GM18870 (cell line): ENCODE measurements around the gene NSD2.

Experiments used
- ATAC-seq: cut with Tn5 transposase; IDR thresholded peaks from one replicate; pipeline ENCODE4 v1.9.1; 2021; ENCODE audit warnings: moderate library complexity; ENCODE audit not compliant: unreplicated experiment

Gene NSD2

GRCh38 chr4:1862961-1863296 lies 8.3 kb upstream of the NSD2 start:
- no peak for ATAC-seq

GRCh38 chr4:1863297-1864033 lies 7.7 kb upstream of the NSD2 start:
- no peak for ATAC-seq

DNA sequence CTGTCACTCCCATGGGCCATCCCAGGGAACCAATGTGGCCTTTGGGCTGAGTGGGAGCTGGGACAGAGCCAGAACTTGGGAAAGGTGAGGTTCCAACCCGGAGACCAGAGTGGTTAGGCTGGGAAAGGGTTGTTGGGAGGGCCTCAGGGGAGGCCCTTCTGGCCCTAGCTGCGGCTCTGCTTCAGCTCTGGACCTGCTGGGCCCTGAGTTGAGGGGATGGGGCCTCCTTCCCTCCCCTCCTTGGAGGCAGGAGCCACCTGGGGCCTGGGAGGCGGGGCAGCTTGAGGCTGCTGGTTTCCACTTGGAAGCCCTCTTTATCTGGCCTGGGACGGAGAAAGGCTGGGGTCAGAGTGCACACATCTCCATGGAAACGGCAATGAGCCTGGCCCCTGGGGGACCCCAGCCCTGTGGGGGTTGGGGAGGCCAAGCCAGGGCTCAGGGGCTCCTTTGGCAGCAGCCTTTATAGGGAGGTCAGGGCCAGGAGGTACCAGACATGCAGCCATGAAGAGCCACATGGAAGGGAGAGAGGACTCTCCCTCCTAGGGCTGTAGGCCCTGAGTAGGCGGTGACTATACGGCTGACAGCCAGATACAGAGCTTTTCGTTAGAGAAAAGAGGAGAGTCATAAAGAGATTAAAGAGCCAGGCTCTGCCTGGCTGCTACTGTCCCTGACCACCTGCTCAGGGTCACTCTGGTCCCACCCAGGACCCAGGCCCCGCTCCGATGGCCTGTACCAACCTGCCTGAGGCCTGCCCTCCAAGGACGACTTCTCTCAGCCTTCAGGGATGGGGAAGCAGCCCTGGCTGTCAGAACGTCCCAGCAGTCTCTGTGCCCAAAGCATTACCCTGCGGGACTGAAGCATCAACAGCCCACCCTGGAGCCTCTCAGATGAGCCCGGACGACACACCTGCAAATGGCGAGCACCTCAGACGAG lies 6.9 kb upstream of the NSD2 start:
- ATAC-seq = no peak

DNA sequence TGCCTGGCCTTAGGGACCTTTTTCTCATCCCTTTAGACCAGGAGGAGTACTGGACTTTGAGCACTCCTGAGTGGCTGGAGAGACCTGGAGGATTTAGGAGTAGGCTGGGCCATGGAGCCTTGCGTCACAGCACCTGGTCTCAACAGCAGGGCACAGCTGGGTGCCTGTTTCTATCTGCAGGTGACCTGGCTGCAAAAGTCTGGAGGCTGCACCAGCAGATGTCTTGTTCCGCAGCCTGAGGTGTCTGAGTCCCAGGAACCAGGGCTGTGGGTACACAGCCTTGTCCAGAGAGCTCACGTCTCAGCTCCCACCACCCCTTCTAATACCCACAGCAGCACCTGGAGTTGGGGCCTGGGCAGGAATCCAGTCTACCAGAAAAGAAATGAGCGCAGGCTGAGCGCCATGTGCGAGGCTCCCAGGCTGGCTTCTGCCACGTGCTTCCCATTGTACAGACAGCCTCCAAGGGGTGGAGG lies 5.0 kb upstream of the NSD2 start:
- no peak for ATAC-seq

DNA sequence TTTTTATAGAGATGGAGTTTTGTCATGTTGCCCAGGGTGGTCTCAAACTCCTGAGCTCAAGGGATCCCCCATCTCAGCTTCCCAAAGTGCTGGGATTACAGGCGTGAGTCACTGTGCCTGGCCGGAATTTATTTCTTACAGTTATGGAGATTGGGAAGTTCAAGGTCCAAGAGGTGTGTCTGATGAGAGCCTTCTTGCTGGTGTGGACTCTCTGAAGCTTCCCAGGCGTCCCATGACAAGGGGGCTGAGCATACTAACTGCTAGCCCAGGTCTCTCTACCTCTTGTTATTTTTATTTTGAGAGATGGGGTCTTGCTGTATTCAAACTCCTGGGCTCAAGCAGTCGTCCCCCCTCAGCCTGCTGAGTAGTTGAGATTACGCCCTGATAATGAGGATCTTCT lies 2.9 kb upstream of the NSD2 start:
- no peak for ATAC-seq

DNA sequence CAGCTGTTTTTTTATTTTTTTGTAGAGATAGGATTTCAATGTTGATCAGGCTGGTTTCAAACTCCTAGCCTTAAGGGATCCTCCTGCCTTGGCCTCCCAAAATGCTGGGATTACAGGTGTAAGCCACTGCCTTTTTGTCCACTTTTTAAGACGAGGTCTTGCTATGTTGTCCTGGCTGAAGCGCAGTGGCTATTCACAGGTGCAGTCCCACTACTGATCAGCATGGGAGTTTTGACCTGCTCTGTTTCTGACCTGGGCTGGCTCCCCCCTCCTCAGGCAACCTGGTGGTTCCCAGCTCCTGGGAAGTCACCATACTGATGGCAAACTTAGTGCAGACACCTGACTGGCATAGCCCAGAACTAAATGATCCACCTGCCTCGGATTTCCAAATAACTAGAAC lies 2.3 kb upstream of the NSD2 start:
- no peak for ATAC-seq

DNA sequence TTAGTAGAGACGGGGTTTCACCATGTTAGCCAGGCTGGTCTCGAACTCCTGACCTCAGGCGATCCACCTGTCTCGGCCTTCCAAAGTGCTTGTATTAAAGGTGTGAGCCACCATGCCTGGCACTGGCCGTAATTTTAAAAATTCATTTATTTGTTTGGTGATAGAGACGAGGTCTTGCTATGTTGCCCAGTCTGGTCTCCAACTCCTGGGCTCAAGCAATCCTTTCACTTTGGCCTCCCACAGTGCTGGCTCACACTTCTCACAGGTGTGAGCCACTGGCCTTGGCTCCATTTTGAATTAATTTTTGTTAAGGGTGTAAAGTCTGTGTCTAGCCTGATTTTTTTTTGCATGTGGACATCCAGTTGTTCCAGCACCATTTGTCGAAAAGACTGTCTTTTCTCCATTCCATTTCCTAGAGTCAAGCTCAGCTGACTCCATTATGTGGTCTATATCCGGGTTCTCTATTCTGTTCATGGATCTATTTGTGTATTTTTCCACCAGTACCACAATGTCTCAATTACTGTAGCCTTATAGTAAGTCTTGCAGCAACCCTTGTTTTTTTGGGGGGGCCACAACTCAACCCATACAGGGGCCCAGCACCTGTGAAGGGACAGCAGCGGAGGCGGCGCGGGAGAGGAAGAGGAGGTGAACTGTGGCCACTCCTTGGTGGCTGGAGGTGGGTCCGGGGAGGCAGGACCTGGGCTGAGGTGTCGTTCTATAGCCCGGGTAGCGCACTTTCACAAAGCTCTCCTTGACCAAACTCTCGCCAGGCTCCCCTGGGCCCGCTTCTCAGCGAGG lies 1.5 kb upstream of the NSD2 start:
- ATAC-seq = peak; percentile 18

GRCh38 chr4:1870328-1870577 lies 940 bp upstream of the NSD2 start:
- ATAC-seq = peak; percentile 44

DNA sequence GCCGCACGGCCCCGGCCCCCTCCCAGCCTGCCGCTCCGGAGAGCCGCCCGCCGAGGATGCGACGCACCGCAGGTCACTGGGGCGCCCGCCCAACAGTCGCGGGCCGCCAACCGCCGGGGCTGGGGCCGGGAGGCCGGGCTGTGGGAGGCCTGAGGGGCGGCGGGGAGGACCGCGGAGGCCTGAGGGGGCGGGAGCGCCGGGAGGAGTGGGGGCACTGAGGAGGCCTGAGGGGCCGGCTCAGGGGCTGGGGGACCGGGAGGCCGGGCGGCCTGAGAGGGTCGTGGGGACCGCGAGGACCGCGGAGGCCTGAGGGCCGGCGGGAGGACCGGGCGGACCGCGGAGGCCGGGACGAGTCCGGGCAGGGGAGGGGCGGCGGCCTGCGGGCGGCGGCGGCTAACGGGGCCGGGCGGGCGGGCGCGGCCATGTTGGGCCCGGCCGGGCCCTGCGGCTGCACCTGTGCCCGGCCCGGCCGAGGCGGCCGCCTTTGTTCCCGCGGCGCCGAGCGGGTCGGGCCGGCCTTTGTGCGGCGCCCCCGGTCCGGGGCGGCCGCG lies 353 bp downstream of the NSD2 start:
- ATAC-seq = no peak

- no peak for ATAC-seq
Measured at GRCh38 chr4:1872870-1873269, 1.7 kb downstream of the NSD2 start.

DNA sequence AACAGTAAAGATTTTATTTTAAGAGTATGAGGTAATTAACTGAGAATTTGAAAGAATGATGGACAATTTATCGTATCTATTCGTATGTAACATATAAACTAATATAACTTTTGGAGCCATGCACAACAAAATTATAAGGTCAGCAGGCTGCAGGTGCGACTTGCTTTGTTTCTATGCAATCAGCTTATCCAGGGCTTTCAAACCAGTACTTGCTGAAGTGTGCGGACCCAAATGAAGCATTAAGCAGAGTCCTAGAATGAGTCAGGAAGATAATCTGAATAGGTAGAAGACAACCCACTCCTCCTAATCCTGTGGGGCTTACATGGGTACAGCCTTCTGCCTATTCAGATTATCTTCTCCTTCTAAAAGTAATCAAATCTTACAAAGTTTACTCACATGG lies 2.1 kb downstream of the NSD2 start:
- no peak for ATAC-seq

- ATAC-seq = no peak
Measured at GRCh38 chr4:1873776-1874175, 2.6 kb downstream of the NSD2 start.

DNA sequence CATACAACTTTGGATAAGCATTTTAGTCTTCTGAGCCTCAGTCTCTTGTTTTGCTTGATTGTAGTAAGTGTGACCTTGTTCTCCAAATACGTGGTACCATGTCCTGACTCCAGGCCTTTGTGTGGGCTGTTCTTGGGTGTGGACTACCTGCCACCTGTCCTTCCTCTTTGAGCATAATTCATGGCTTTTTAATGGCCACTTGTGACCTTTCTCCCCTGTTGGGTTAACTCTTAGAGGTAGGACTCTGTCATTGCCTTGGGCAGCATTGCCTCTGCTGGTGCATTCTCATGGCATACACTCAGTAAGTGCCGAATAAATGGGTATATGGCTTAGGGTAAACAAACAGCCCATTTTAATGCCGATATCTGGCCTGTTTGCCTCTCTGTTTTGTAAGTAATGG lies 3.0 kb downstream of the NSD2 start:
- ATAC-seq = no peak

DNA sequence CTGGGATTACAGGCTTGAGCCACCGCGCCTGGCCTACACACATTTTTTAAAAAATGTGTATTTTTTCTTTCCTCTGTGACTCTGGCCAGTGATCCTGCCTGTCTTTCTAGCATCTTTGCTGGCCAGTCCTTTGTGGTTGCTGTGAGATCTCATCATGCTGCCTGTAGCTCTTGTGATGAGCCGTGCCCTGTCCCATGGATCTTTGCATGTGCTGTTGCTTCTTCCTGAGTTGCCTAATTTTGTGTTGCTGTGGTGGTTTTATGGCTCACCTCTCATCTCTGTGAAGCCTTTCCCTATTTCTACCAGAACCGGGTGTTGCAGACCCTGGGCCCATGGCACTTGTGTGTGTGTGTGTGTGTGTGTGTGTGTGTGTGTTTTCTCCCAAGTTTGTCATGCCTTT lies 8.3 kb downstream of the NSD2 start:
- ATAC-seq = no peak

DNA sequence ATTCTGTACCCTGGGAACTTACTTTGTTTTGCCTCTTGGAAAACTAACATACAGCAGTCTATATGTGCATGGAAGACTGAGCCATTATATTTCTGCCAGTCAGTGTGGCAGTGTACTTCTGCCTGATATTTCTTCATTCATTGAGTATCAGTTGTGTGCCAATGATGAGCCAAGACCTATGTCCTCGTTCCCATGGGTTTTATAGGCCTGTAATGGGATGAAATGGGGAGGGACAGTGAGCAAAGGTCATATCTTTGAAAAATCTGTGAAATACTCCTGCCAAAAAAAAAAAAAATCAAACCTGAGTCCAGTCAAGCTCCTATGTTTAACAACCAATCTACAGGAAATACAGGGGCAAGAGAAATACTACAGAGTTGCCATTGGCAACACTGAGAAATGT lies 9.1 kb downstream of the NSD2 start:
- ATAC-seq = no peak

GRCh38 chr4:1882850-1883271 lies 11.7 kb downstream of the NSD2 start:
- no peak for ATAC-seq

DNA sequence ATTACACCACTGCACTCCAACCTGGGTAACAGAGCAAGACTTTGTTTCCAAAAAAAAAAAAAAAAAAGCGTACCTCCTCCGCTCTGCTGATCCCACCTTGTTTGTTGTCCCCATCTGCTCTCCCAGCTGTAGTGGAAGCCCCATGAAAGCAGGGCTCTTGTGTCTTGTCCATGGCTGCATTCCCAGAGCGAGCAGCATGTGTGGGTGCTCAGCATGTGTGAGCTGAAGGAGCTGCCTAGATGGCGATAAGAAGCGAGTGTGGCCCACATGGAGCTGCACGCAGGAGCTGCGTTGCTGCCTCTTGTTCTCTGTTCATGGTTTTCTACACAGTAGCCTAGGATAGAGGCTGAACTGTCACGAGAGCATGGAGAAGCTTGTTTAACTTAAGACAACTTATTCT lies 12.4 kb downstream of the NSD2 start:
- no peak for ATAC-seq

- no peak for ATAC-seq
Measured at GRCh38 chr4:1885414-1885813, 14.2 kb downstream of the NSD2 start.

DNA sequence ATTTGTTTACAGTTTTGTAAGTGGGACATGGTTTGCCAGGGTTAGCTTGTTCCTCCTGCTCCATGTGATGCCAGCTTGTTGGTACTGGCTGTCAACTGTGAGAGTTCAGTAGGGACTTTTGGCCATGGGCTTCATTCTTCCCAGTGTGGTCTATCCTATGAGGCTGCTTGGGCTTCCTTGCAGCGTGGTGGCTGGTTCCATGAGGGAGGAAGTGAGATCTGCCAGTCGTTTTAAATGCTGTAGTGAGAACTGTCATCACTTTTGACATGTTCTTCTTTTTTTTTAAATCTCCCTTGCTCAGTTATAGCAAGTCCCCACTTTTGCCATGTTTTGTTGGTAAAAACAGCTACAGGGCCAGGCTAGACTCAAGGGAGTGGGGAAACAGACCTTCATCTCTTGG lies 15.9 kb downstream of the NSD2 start:
- no peak for ATAC-seq

DNA sequence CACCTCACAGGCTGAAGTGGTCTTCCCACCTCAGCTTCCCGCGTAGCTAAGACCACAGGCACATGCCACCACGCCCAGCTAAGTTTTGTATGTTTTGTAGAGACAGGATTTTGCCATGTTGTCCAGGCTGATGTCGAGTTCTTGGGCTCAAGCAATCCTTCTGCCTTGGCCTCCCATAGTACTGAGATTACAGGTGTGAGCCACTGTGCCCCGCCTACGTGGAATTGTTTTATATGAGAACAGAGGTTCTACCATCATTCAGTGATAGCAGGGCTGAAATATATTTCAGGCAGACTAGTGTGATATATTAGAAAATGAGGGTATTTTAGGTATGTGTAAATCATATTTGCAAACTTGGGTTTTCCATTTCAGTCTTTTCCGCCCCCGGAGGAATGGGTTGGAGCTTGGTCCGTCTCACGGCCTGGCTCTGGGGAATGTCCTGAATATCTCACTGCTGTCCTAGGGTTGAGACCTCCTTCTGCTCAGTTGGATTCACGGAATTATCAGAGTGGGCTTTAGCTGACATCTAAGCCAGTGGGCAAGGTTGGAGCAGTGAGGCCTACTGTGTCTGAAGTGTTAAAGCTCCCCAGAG lies 19.9 kb downstream of the NSD2 start:
- no peak for ATAC-seq
